OCI-LY1 (cell line): ENCODE results near the gene OS9.

Experiments
- H2AFZ ChIP-seq: fragments of 200-600 bp; sonication (generic), shearing (Covaris generic); 2 replicates; pipeline ENCODE4 v1.6.0; 2014; ENCODE audit warnings: antibody characterized with exemption, mild to moderate bottlenecking, low read length
- H3F3A ChIP-seq: fragments of 200-600 bp; sonication (generic), shearing (Covaris generic); 2 replicates; pipeline ENCODE4 v1.6.0; 2014; ENCODE audit warnings: mild to moderate bottlenecking, antibody characterized with exemption, low read length, moderate library complexity; ENCODE audit not compliant: insufficient read depth
- H3K27ac ChIP-seq: fragments of 200-600 bp; sonication (generic); 2 replicates; pipeline ENCODE4 v1.5.1; 2014; ENCODE audit warnings: low read length, mixed run types, mild to moderate bottlenecking, low read depth; ENCODE audit not compliant: poor library complexity, severe bottlenecking
- H3K27me3 ChIP-seq: fragments of 200-600 bp; sonication (generic); 2 replicates; pipeline ENCODE4 v1.6.0; 2014; ENCODE audit warnings: antibody characterized with exemption, mild to moderate bottlenecking, low read length, moderate library complexity; ENCODE audit not compliant: insufficient read depth
- H3K36me3 ChIP-seq: fragments of 200-600 bp; sonication (generic); 2 replicates; pipeline ENCODE4 v1.6.1; 2014; ENCODE audit warnings: mild to moderate bottlenecking, antibody characterized with exemption, low read length, moderate library complexity, mixed read lengths; ENCODE audit not compliant: insufficient read depth
- H3K4me1 ChIP-seq: fragments of 200-600 bp; sonication (generic); 2 replicates; pipeline ENCODE4 v1.5.1; 2014; ENCODE audit warnings: mild to moderate bottlenecking, low read length, moderate library complexity; ENCODE audit not compliant: insufficient read depth, severe bottlenecking
- H3K4me2 ChIP-seq: fragments of 200-600 bp; sonication (generic), shearing (Covaris generic); 2 replicates; pipeline ENCODE4 v1.6.1; 2014; ENCODE audit warnings: low read length
- H3K4me3 ChIP-seq: fragments of 200-600 bp; sonication (generic); 2 replicates; pipeline ENCODE4 v1.5.1; 2014; ENCODE audit warnings: low read length, low read depth, mild to moderate bottlenecking, mixed read lengths; ENCODE audit not compliant: poor library complexity, severe bottlenecking
- H3K79me2 ChIP-seq: fragments of 200-600 bp; shearing (Covaris generic); 2 replicates; pipeline ENCODE4 v1.6.1; 2016; ENCODE audit warnings: mixed run types, low read length, mixed read lengths; ENCODE audit not compliant: insufficient read depth
- H3K9ac ChIP-seq: fragments of 200-600 bp; sonication (generic), shearing (Covaris generic); 2 replicates; pipeline ENCODE4 v1.6.1; 2014; ENCODE audit warnings: mild to moderate bottlenecking, low read length, mixed read lengths
- H3K9me2 ChIP-seq: fragments of 200-600 bp; sonication (generic), shearing (Covaris generic); 2 replicates; pipeline ENCODE4 v1.6.1; 2014; ENCODE audit warnings: low read depth, mild to moderate bottlenecking, low read length, mixed read lengths
- H3K9me3 ChIP-seq: fragments of 200-600 bp; shearing (Covaris generic); 2 replicates; pipeline ENCODE4 v1.6.1; 2014; ENCODE audit warnings: low read length, mixed read lengths
- H4K20me1 ChIP-seq: fragments of 200-600 bp; sonication (generic), shearing (Covaris generic); 2 replicates; pipeline ENCODE4 v1.6.0; 2016; ENCODE audit warnings: mild to moderate bottlenecking, low read length; ENCODE audit not compliant: insufficient read depth
- EZH2 ChIP-seq: fragments of 200-600 bp; sonication (generic), shearing (Covaris generic); IDR thresholded peaks from 2 replicates; pipeline ENCODE4 v1.8.0; 2017; ENCODE audit warnings: borderline replicate concordance, mixed run types, mild to moderate bottlenecking, antibody characterized with exemption, low read length, moderate library complexity, mixed read lengths
- TF ChIP-seq, protein P1 (sequence below): fragments of 200-600 bp; sonication (generic), shearing (Covaris generic); IDR thresholded peaks from 2 replicates; pipeline ENCODE4 v1.5.1; 2017; ENCODE audit warnings: mild to moderate bottlenecking, antibody characterized with exemption, low read length, moderate library complexity, mixed read lengths

The OS9 gene

DNA sequence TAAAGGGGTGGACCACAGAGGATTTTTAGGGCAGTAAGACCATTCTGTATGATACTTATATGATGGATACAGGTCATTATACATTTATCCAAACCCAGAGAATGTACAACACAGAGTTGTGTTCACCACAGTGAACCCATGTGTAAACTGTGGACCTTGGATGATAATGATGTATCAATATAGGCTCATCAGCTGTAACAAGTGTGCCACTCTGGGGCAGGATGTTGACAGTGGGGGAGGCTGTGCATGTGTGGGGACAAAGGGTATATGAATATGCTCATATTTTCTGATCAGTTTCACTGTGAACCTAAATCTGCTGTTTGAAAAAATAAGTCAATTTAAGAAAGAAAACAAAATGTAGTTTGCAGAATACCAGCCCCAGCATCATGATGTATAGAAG, 14.2 kb upstream of the OS9 start:
- no peak overlapping the region for H3K4me2 ChIP-seq
- no peak overlapping the region for H3K4me3 ChIP-seq
- H3K36me3 ChIP-seq, result no peaks in the 10 kb centered on the region; the same call in 1 of the 2 replicates
- no peaks in the 10 kb centered on the region for H3F3A ChIP-seq
- H3K9me3 ChIP-seq, result peaks cover 4% of the 10 kb centered on the region; the same call in 1 of the 2 replicates
- H3K9me2 ChIP-seq, result no peaks in the 10 kb centered on the region
- H4K20me1 ChIP-seq, result no peaks in the 10 kb centered on the region
- no peaks in the 10 kb centered on the region; the same call in 1 of the 2 replicates for H3K27me3 ChIP-seq
- no peak for TF ChIP-seq EZH2
- TF ChIP-seq, protein P1, sequence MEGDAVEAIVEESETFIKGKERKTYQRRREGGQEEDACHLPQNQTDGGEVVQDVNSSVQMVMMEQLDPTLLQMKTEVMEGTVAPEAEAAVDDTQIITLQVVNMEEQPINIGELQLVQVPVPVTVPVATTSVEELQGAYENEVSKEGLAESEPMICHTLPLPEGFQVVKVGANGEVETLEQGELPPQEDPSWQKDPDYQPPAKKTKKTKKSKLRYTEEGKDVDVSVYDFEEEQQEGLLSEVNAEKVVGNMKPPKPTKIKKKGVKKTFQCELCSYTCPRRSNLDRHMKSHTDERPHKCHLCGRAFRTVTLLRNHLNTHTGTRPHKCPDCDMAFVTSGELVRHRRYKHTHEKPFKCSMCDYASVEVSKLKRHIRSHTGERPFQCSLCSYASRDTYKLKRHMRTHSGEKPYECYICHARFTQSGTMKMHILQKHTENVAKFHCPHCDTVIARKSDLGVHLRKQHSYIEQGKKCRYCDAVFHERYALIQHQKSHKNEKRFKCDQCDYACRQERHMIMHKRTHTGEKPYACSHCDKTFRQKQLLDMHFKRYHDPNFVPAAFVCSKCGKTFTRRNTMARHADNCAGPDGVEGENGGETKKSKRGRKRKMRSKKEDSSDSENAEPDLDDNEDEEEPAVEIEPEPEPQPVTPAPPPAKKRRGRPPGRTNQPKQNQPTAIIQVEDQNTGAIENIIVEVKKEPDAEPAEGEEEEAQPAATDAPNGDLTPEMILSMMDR, result no peak
- no peaks in the 10 kb centered on the region for H3K79me2 ChIP-seq
- no peak overlapping the region for H2AFZ ChIP-seq
- H3K9ac ChIP-seq, result no peak overlapping the region
- H3K4me1 ChIP-seq, result no peaks in the 10 kb centered on the region
- no peak overlapping the region for H3K27ac ChIP-seq

DNA sequence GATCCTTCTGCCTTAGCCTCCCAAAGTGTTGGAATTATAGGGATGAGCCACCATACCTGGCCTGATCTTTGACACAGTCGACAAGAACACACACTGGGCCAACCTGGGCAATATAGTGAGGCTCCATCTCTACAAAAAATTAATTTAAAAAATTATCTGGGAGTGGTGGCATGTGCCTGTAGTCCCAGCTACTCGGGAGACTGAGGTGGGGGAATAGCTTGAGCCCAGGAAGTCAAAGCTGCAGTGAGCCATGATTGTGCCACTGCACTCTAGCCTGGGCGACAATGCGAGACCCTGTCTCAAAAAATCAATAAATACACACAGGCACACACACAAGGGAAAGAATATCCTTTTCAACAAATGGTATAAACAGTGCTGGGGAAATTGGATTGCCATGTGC, 6.1 kb upstream of the OS9 start:
- H3K9me2 ChIP-seq, result no peaks in the 10 kb centered on the region
- H4K20me1 ChIP-seq, result no peaks in the 10 kb centered on the region
- H3F3A ChIP-seq, result no peaks in the 10 kb centered on the region
- no peaks in the 10 kb centered on the region for H3K27me3 ChIP-seq
- H3K27ac ChIP-seq, result no peak overlapping the region
- H3K4me1 ChIP-seq, result no peaks in the 10 kb centered on the region
- peaks cover 3% of the 10 kb centered on the region; the same call in 1 of the 2 replicates for H3K9me3 ChIP-seq
- no peak overlapping the region for H2AFZ ChIP-seq
- H3K4me3 ChIP-seq, result no peak overlapping the region
- H3K9ac ChIP-seq, result no peak overlapping the region
- H3K4me2 ChIP-seq, result no peak overlapping the region
- no peaks in the 10 kb centered on the region for H3K79me2 ChIP-seq
- TF ChIP-seq EZH2, result no peak
- TF ChIP-seq, protein P1, result no peak
- no peaks in the 10 kb centered on the region for H3K36me3 ChIP-seq

DNA sequence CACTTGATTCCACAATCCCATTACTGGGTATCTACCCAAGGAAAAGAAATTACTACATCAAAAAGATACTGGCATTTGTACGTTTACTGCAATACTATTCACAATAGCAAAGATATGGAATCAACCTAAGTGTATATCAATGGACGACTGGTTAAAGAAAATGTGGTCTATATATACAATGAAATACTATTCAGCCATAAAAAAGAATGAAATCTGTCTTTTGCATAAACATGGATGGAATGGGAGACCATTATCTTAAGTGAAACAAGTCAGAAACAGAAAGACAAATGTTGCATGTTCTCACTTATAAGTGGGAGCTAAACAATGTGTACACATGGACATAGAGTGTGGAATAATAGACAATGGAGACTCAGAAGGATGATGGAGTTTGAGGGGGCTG, 5.0 kb upstream of the OS9 start:
- Histone ChIP-seq H3K36me3 (no peaks in the 10 kb centered on the region), H3K4me3 (no peak overlapping the region), H3K9me3 (peaks cover 3% of the 10 kb centered on the region; the same call in 1 of the 2 replicates), H3K4me2 (no peak overlapping the region), H3F3A (no peaks in the 10 kb centered on the region), H3K4me1 (peaks cover 6% of the 10 kb centered on the region), H3K9ac (no peak overlapping the region), H3K79me2 (no peaks in the 10 kb centered on the region), H4K20me1 (no peaks in the 10 kb centered on the region), H3K9me2 (no peaks in the 10 kb centered on the region), H3K27ac (no peak overlapping the region), H2AFZ (no peak overlapping the region), H3K27me3 (no peaks in the 10 kb centered on the region)
- TF ChIP-seq, protein P1, result no peak
- TF ChIP-seq EZH2, result no peak
